ENCODE measurements around the gene PAX5.

DNA sequence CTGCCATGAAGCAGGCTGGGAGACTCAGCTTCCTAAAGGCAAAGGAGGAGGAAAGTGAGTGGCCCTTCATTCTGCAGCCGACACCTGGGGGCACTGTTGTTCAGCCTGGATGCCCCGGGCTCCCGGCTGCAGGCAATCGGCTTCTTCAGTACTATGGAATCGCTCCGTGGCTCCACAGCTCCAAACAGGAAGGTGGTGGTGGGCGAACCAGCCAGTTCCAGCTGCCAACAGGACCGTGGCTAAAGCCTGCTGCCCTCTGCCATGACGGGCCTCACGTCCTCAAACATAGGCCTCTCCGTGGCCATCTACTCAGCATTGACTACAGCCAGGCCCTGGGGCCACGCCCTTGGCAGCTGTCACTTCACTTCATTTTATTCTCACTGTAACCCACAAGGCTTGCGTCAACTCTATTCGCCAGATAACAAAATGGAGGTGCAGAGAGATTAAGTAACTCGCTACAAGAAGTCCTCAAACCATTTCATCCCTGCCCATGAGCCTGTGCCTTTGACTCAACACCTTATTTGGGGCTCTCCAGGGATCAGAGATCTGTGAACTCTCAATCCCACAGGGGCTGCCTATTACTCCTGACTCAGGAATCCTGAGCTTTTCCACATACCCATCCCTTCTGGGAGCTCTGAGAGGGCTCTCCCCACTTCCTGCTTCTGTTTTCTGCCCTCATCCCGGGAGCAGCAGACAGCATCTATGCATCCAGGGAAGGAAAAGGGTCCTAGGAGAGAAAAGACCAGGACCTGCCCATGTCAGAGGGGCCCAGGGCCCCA, 38.0 kb downstream of the PAX5 start:
- TF ChIP-seq ZNF384 (IDR thresholded peaks at IDR 0.05) = no peak
- no peak for TF ChIP-seq SUZ12 (IDR thresholded peaks at IDR 0.05)
- no peak for TF ChIP-seq NFRKB (IDR thresholded peaks at IDR 0.05)
- TF ChIP-seq SP1 (IDR thresholded peaks at IDR 0.05) = no peak
